Endothelial cell of umbilical vein (primary cell): Measurements from ENCODE around the gene ITGB2. TPM values are rescaled to one million over a fixed set of nuclear protein-coding genes. Genes with fewer than 3 reads are reported as not detected.

ENCODE experiments used
- BruUV-seq: library from RNA; stranded (reverse); fragments of 400-500 nt; replicated peaks from 2 replicates; lab custom pipeline; 2021; lab: Mats Ljungman, UMichigan
- CTCF ChIA-PET: fragments of 300-600, 350-600 bp; sonication (Branson Sonifier 250); formaldehyde crosslinking; loops from one replicate; lab custom pipeline; 2021; ENCODE audit warnings: antibody characterized with exemption, inconsistent platforms; lab: Charles Lee
- POLR2A ChIA-PET: fragments of 300-600, 350-600 bp; sonication (Branson Sonifier 250); formaldehyde crosslinking; loops from one replicate; lab custom pipeline; 2021; ENCODE audit warnings: antibody characterized with exemption, inconsistent platforms; lab: Charles Lee
- DNase-seq: peaks from one replicate; pipeline ENCODE4 v3.0.0-alpha.2; 2011; ENCODE audit warnings: low read depth, low spot score
- FAIRE-seq: peaks from 2 replicates; lab custom pipeline; 2011; peaks lifted over from hg19 to GRCh38; lab: Jason Lieb, UNC
- H2AFZ ChIP-seq: 2 replicates; pipeline ENCODE4 v1.6.0; 2012; ENCODE audit warnings: low read depth, low read length, control low read depth, inconsistent platforms
- H3K27ac ChIP-seq: 2 replicates; pipeline ENCODE4 v1.5.1; 2011; ENCODE audit warnings: low read depth, mild to moderate bottlenecking, control low read depth, low read length, moderate library complexity; ENCODE audit not compliant: insufficient read depth
- H3K27me3 ChIP-seq, 2 experiments: 2 replicates each; pipeline versions ENCODE4 v1.6.0 to v1.6.1; 2011; ENCODE audit warnings: low read length in 2 of 2, mixed read lengths in 1 of 2; ENCODE audit not compliant: control insufficient read depth in 2 of 2, insufficient read depth in 2 of 2
- H3K36me3 ChIP-seq, 2 experiments: 2 replicates in 1 of 2; 3 replicates in 1 of 2; pipeline ENCODE4 v1.5.1; 2011; ENCODE audit warnings: low read length in 2 of 2, mild to moderate bottlenecking in 1 of 2, moderate library complexity in 1 of 2; ENCODE audit not compliant: control insufficient read depth in 2 of 2, insufficient read depth in 2 of 2; ENCODE audit errors: extremely low read depth in 1 of 2
- H3K4me1 ChIP-seq: 3 replicates; pipeline ENCODE4 v1.5.1; 2011; ENCODE audit warnings: mild to moderate bottlenecking, low read length; ENCODE audit not compliant: control insufficient read depth, insufficient read depth; ENCODE audit errors: extremely low read depth
- H3K4me2 ChIP-seq: 2 replicates; pipeline ENCODE4 v1.6.1; 2011; ENCODE audit warnings: low read length, control low read depth, mixed read lengths; ENCODE audit not compliant: insufficient read depth
- H3K4me3 ChIP-seq, 3 experiments: fragments of 200-600 bp in 1 of 3; sonication (generic), shearing (Covaris generic) in 1 of 3; replicated peaks in 1 of 3; 2 replicates each; pipeline ENCODE4 v1.5.1; 2011 to 2016; ENCODE audit warnings: control low read depth in 3 of 3, low read length in 3 of 3, mild to moderate bottlenecking in 2 of 3, inconsistent platforms in 1 of 3, low read depth in 1 of 3, moderate library complexity in 1 of 3; ENCODE audit not compliant: insufficient read depth in 1 of 3
- H3K79me2 ChIP-seq: 2 replicates; pipeline ENCODE4 v1.6.0; 2012; ENCODE audit warnings: low read length, inconsistent platforms; ENCODE audit not compliant: control insufficient read depth, insufficient read depth
- H3K9ac ChIP-seq: replicated peaks from 2 replicates; pipeline ENCODE3; 2011; ENCODE audit warnings: low read length, control low read depth; ENCODE audit not compliant: insufficient read depth; ENCODE audit errors: extremely low read depth
- H3K9me1 ChIP-seq: replicated peaks from 3 replicates; pipeline ENCODE4 v1.6.0; 2011; ENCODE audit warnings: mild to moderate bottlenecking, low read length; ENCODE audit not compliant: control insufficient read depth, insufficient read depth; ENCODE audit errors: extremely low read depth
- H3K9me3 ChIP-seq: replicated peaks from 2 replicates; pipeline ENCODE4 v1.5.1; 2012; ENCODE audit warnings: low read length, inconsistent platforms; ENCODE audit not compliant: control insufficient read depth, insufficient read depth
- H4K20me1 ChIP-seq: replicated peaks from 2 replicates; pipeline ENCODE3; 2011; ENCODE audit warnings: mild to moderate bottlenecking, low read length; ENCODE audit not compliant: control insufficient read depth, insufficient read depth; ENCODE audit errors: extremely low read depth
- FOS ChIP-seq: IDR thresholded peaks from 2 replicates; pipeline ENCODE4 v1.6.1; 2011; ENCODE audit warnings: mild to moderate bottlenecking, low read length, moderate library complexity, borderline replicate concordance; ENCODE audit not compliant: insufficient read depth
- MAX ChIP-seq: IDR thresholded peaks from 2 replicates; pipeline ENCODE4 v1.6.1; 2011; ENCODE audit not compliant: insufficient read depth, insufficient read length
- MYC ChIP-seq: IDR thresholded peaks from one replicate; pipeline ENCODE4 v1.6.1; 2011; ENCODE audit warnings: mild to moderate bottlenecking, low read depth, low read length
- POLR2A ChIP-seq: IDR thresholded peaks from 2 replicates; pipeline ENCODE4 v1.6.1; 2012; ENCODE audit warnings: low read depth, mild to moderate bottlenecking, control low read depth, low read length
- POLR2AphosphoS5 ChIP-seq: IDR thresholded peaks from 2 replicates; pipeline ENCODE4 v1.6.1; 2012; ENCODE audit warnings: low read depth, mild to moderate bottlenecking, control low read depth, low read length, moderate library complexity; ENCODE audit not compliant: insufficient read depth
- dilution Hi-C: fragments of 300-500 bp; cut with MboI; formaldehyde crosslinking; loops from one replicate; pipeline ENCODE4 v1.15.0; 2019; ENCODE audit warnings: low sequenced_read_pairs; ENCODE audit not compliant: extremely low pct_ligation_motif_present
- intact Hi-C: fragments of 100-400 bp; cut with micrococcal nuclease; formaldehyde crosslinking; loops from one replicate; pipeline ENCODE4 v1.10.0; 2022
- polyA plus RNA-seq, 4 experiments: library from polyadenylated mRNA; depleted of rRNA in 3 of 4; stranded (reverse) in 3 of 4; unstranded in 1 of 4; fragments of >200 nt; gene quantifications; 2 replicates each; pipeline versions ENCODE4 v1.2.1 to v1.2.3, GENCODE V29; 2011 to 2012; ENCODE audit warnings: missing spikeins in 1 of 4
- total RNA-seq: library from RNA; stranded (reverse); gene quantifications from 2 replicates; pipeline ENCODE4 v1.2.3, GENCODE V29; 2021
- TF ChIP-seq, protein P1 (sequence below), 2 donors: IDR thresholded peaks; 1 replicate in 1 of 2; 2 replicates in 1 of 2; pipeline ENCODE4 v1.5.1; 2011; ENCODE audit warnings: low read length in 2 of 2, mild to moderate bottlenecking in 2 of 2, moderate library complexity in 2 of 2, control low read depth in 1 of 2, inconsistent platforms in 1 of 2, low read depth in 1 of 2; ENCODE audit not compliant: insufficient read depth in 1 of 2; ENCODE audit errors: extremely low read depth in 1 of 2

Gene ITGB2
- total and polyA plus RNA-seq, 2 donors (not counting 3 experiments of a cell fraction or from before 2014, with no cell fraction given), result 0.39 to 0.91 TPM

DNA sequence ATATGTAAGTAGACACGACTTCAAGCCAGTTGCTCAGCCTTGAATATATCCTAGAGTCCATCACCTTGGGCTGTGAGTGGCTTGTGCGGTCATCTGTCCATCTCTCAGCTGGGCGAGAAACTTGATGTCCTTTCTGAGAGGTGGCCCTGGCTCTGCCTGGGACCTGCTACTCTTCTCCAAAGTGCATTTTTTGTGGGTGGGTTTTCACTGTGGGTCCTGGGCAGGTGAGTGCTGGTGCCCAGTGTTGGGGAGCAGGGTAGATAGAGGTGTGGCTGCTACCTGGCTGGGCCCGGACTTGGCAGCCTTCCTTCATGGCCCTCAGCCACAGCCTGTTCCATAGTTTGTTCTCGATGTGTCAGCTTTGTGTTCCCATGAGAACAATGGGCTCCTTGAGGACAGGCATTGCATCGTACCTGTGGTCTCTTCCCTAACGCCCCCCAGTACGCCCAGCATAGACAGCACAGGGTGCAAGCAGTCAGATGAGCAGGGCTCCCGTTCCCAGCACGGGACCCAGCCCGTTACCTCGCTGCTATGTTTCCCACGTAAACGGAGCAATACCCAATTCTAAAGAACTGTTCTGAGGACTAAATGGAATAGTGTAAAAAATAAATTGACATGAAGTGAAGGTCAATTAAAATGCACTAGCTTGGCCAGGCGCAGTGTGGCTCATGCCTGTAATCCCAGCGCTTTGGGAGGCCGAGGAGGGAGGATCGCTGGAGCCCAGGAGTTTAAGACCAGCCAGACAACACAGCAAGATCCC is 18.3 kb upstream of the ITGB2 start:
- Histone ChIP-seq H3K27me3 (no peaks in the 10 kb centered on the region), H4K20me1 (no peaks in the 10 kb centered on the region), H3K4me3 (peak overlapping the region; percentile 48 to 83 (median 60)), H3K9ac (peak overlapping the region; percentile 76), H3K79me2 (peaks cover 37% of the 10 kb centered on the region), H3K9me1 (no peaks in the 10 kb centered on the region), H3K27ac (no peak overlapping the region), H3K4me1 (peaks cover 18% of the 10 kb centered on the region), H3K36me3 (peaks cover 2 to 5% of the 10 kb centered on the region in 2 experiments), H3K4me2 (peak overlapping the region; percentile 74), H3K9me3 (no peaks in the 10 kb centered on the region), H2AFZ (peak overlapping the region; percentile 99)
- POLR2A ChIA-PET, result no interaction called here
- DNase-seq (no peak), FAIRE-seq (peak; percentile 65)
- intact Hi-C loops (loop anchor here (10.0 kb wide), 1 partner anchor 424 kb away; no protein-coding TSS in a partner anchor), dilution Hi-C loops (loop anchor here (25.0 kb wide), 1 partner anchor 198 kb away; no protein-coding TSS in a partner anchor)
- no TSS peak for BruUV-seq
- CTCF ChIA-PET, result interaction anchor here (0.7 to 11.8 kb wide), 4 partner anchors 9 to 427 kb away, joined by 3 to 330 read pairs (median 3); no protein-coding TSS in a partner anchor
- TF ChIP-seq, protein P1, sequence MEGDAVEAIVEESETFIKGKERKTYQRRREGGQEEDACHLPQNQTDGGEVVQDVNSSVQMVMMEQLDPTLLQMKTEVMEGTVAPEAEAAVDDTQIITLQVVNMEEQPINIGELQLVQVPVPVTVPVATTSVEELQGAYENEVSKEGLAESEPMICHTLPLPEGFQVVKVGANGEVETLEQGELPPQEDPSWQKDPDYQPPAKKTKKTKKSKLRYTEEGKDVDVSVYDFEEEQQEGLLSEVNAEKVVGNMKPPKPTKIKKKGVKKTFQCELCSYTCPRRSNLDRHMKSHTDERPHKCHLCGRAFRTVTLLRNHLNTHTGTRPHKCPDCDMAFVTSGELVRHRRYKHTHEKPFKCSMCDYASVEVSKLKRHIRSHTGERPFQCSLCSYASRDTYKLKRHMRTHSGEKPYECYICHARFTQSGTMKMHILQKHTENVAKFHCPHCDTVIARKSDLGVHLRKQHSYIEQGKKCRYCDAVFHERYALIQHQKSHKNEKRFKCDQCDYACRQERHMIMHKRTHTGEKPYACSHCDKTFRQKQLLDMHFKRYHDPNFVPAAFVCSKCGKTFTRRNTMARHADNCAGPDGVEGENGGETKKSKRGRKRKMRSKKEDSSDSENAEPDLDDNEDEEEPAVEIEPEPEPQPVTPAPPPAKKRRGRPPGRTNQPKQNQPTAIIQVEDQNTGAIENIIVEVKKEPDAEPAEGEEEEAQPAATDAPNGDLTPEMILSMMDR (IDR thresholded peaks at IDR 0.05; ENCODE audit: extremely low read depth in 1 of 2, insufficient read depth in 1 of 2, low read depth in 1 of 2, low read length in 2 of 2), result no peak
- TF ChIP-seq FOS, result no peak
- no peak for TF ChIP-seq POLR2A

DNA sequence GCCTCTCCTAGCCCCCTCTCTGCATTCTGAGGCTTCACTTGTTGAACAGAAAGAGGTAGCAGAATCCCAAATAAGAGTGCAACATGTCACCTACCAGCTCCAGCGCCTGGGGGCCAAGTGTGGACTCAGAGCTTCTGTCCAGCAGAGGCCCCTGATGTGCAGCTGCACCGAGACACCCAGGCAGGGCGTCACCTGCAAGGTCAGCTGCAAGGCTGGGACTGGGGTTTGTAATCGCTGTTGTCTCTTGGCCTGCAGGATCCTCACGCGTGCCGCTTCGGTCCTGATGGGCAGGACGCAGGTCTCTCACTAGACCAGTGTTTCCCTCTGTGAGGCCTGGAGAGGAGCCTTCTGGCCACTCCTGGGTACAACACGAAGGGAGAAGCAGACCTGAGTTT is 14.8 kb upstream of the ITGB2 start:
- no peak overlapping the region for H2AFZ ChIP-seq
- peaks cover 8% of the 10 kb centered on the region for H3K79me2 ChIP-seq
- no peaks in the 10 kb centered on the region for H3K36me3 ChIP-seq
- TF ChIP-seq MYC (no peak), FOS (no peak), POLR2A (no peak), POLR2AphosphoS5 (no peak), MAX (no peak)
- TF ChIP-seq, protein P1 (IDR thresholded peaks at IDR 0.05; ENCODE audit: extremely low read depth in 1 of 2, insufficient read depth in 1 of 2, low read depth in 1 of 2, low read length in 2 of 2), result no peak
- no peaks in the 10 kb centered on the region for H3K9me1 ChIP-seq
- peaks cover 16% of the 10 kb centered on the region for H3K4me1 ChIP-seq
- ChIA-PET POLR2A (no interaction called here), CTCF (interaction anchor here (0.9 to 1.5 kb wide), 3 partner anchors 8 to 136 kb away, joined by 3 to 4 read pairs (median 3); no protein-coding TSS in a partner anchor)
- FAIRE-seq, result no peak
- H3K4me2 ChIP-seq, result no peak overlapping the region
- no peak overlapping the region for H3K27ac ChIP-seq
- H3K4me3 ChIP-seq, result no peak overlapping the region
- dilution Hi-C loops, result loop anchor here (25.0 kb wide), 1 partner anchor 202 kb away; no protein-coding TSS in a partner anchor
- BruUV-seq, result no TSS peak
- H3K9ac ChIP-seq, result no peak overlapping the region
- no peaks in the 10 kb centered on the region for H4K20me1 ChIP-seq
- intact Hi-C loops, result loop anchor here (10.0 kb wide), 1 partner anchor 421 kb away; no protein-coding TSS in a partner anchor
- no peak for DNase-seq
- H3K9me3 ChIP-seq, result no peaks in the 10 kb centered on the region
- peaks cover 7 to 13% of the 10 kb centered on the region in 2 experiments for H3K27me3 ChIP-seq
